IPS-18c (cell line): ENCODE data around the gene POMZP3.
"Not testable (repeated sequence)": the region's sequence is repeated elsewhere in the genome, so short reads cannot be mapped to it uniquely, and the experiment has no call there.

Experiments used
- H3K4me3 ChIP-seq: 2 replicates; pipeline ENCODE4 v1.7.0; 2013; ENCODE audit warnings: low read depth, mild to moderate bottlenecking, low read length, moderate library complexity; ENCODE audit not compliant: insufficient read depth
- H3K9me3 ChIP-seq: one replicate; pipeline ENCODE4 v1.6.1; 2013; ENCODE audit warnings: mild to moderate bottlenecking, low read length, moderate library complexity; ENCODE audit not compliant: control insufficient read depth, insufficient read depth

The POMZP3 gene

GRCh38 chr7:76626989-76627642 lies at the start of gene POMZP3:
TSS of gene POMZP3 (minus strand) at chr7:76627279. CDS start at chr7:76626064, 1,215 bp downstream.
- H3K9me3 ChIP-seq: not testable (repeated sequence)
- H3K4me3 ChIP-seq: peak within 1 kb of the TSS; percentile 52

GRCh38 chr7:76675783-76676182 lies 48.7 kb upstream of the POMZP3 start:
- not testable (repeated sequence) for H3K9me3 ChIP-seq, H3K4me3 ChIP-seq

- not testable (repeated sequence) for H3K4me3 ChIP-seq
These were observed 46.3 kb upstream of the POMZP3 start for GRCh38 chr7:76673346-76673745.

GRCh38 chr7:76659212-76659611 lies 32.1 kb upstream of the POMZP3 start:
- not testable (repeated sequence) for H3K4me3 ChIP-seq, H3K9me3 ChIP-seq

More at GRCh38 chr7:76673346-76673745, 46.3 kb upstream of the POMZP3 start:
- H3K9me3 ChIP-seq: not testable (repeated sequence)

GRCh38 chr7:76656425-76656824 lies 29.3 kb upstream of the POMZP3 start:
- H3K9me3 ChIP-seq, H3K4me3 ChIP-seq: not testable (repeated sequence)

- H3K9me3 ChIP-seq, H3K4me3 ChIP-seq: not testable (repeated sequence)
These were observed 15.5 kb upstream of the POMZP3 start for GRCh38 chr7:76642620-76643019.

- H3K9me3 ChIP-seq, H3K4me3 ChIP-seq: not testable (repeated sequence)
These were observed 10.1 kb upstream of the POMZP3 start for GRCh38 chr7:76637061-76637691.

GRCh38 chr7:76626581-76626980 lies 498 bp downstream of the POMZP3 start:
- H3K9me3 ChIP-seq: not testable (repeated sequence)
- H3K4me3 ChIP-seq: peak overlapping the region; percentile 51

- not testable (repeated sequence) for H3K9me3 ChIP-seq, H3K4me3 ChIP-seq
These were observed 7.5 kb downstream of the POMZP3 start for GRCh38 chr7:76619439-76620190.

GRCh38 chr7:76613783-76614182 lies 13.3 kb downstream of the POMZP3 start:
- not testable (repeated sequence) for H3K9me3 ChIP-seq

GRCh38 chr7:76612232-76612631 lies 14.8 kb downstream of the POMZP3 start:
- not testable (repeated sequence) for H3K9me3 ChIP-seq, H3K4me3 ChIP-seq

More at GRCh38 chr7:76613783-76614182, 13.3 kb downstream of the POMZP3 start:
- H3K4me3 ChIP-seq: not testable (repeated sequence)

GRCh38 chr7:76609864-76610263 lies 17.2 kb downstream of the POMZP3 start:
- H3K9me3 ChIP-seq, H3K4me3 ChIP-seq: not testable (repeated sequence)

- not testable (repeated sequence) for H3K9me3 ChIP-seq, H3K4me3 ChIP-seq
These were observed 18.6 kb downstream of the POMZP3 start for GRCh38 chr7:76608469-76608868.

- H3K9me3 ChIP-seq, H3K4me3 ChIP-seq: not testable (repeated sequence)
These were observed 21.1 kb downstream of the POMZP3 start for GRCh38 chr7:76606027-76606426.

- H3K4me3 ChIP-seq: not testable (repeated sequence)
These were observed 26.4 kb downstream of the POMZP3 start for GRCh38 chr7:76600650-76601049.

GRCh38 chr7:76600116-76600482 lies 27.0 kb downstream of the POMZP3 start:
- not testable (repeated sequence) for H3K9me3 ChIP-seq, H3K4me3 ChIP-seq

More at GRCh38 chr7:76600650-76601049, 26.4 kb downstream of the POMZP3 start:
- H3K9me3 ChIP-seq: not testable (repeated sequence)

GRCh38 chr7:76598590-76599264 lies 28.4 kb downstream of the POMZP3 start:
- not testable (repeated sequence) for H3K4me3 ChIP-seq, H3K9me3 ChIP-seq

GRCh38 chr7:76597288-76597687 lies 29.8 kb downstream of the POMZP3 start:
- not testable (repeated sequence) for H3K9me3 ChIP-seq, H3K4me3 ChIP-seq
